K562 (cell line): ENCODE measurements around the gene CCDC127. TPM values are rescaled to one million over a fixed set of nuclear protein-coding genes. Genes with fewer than 3 reads are reported as not detected.
A peak's percentile ranks its signal among the peaks of the same experiment; 100 is the strongest.

Experiments
- ATAC-seq: fragments of 200-7000 bp; cut with Tn5 transposase; 3 replicates; pipeline ENCODE4 v1.9.1; 2020; ENCODE audit warnings: moderate library complexity
- BruUV-seq: library from RNA; stranded (reverse); fragments of 400-500 nt; replicated peaks from 2 replicates; lab custom pipeline; 2021; lab: Mats Ljungman, UMichigan
- CTCF ChIA-PET: fragments of 300-600 bp; formaldehyde crosslinking; extraction: SDS; loops from one replicate; lab custom pipeline; 2021; ENCODE audit warnings: low intra/inter-chr PET ratio; lab: Yijun Ruan, JAX
- POLR2A ChIA-PET: fragments of 300-600, 350-650 bp; sonication (Branson Sonifier 250); formaldehyde crosslinking; extraction: SDS; loops from one replicate; lab custom pipeline; 2021; ENCODE audit warnings: antibody characterized with exemption, inconsistent platforms; lab: Yijun Ruan, JAX
- DNase-seq, 4 experiments: peaks; one replicate each; pipeline versions ENCODE4 v3.0.0 to v3.0.0-alpha.2; 2011 to 2018; ENCODE audit warnings: low spot score in 3 of 4, mixed read lengths in 3 of 4; ENCODE audit errors: extremely low read depth in 1 of 4
- FAIRE-seq: peaks from 2 replicates; lab custom pipeline; 2011; peaks lifted over from hg19 to GRCh38; lab: Jason Lieb, UNC
- H2AFZ ChIP-seq: 2 replicates; pipeline ENCODE4 v1.6.0; 2011; ENCODE audit warnings: low read depth, low read length, control low read depth, inconsistent platforms
- H3K27ac ChIP-seq: fragments of 200-600 bp; 3 replicates; pipeline ENCODE4 v1.8.0; 2011; ENCODE audit warnings: low read depth, mild to moderate bottlenecking, control low read depth, inconsistent platforms, low read length, moderate library complexity, mixed read lengths; ENCODE audit errors: extremely low read depth
- H3K27me3 ChIP-seq, 2 experiments: fragments of 300-600 bp in 1 of 2; 2 replicates in 1 of 2; 3 replicates in 1 of 2; pipeline versions ENCODE4 v1.6.0 to v1.8.0; 2011; ENCODE audit warnings: inconsistent platforms in 2 of 2, low read length in 2 of 2, mild to moderate bottlenecking in 1 of 2, mixed read lengths in 1 of 2, moderate library complexity in 1 of 2; ENCODE audit not compliant: control insufficient read depth in 2 of 2, insufficient read depth in 2 of 2
- H3K36me3 ChIP-seq: fragments of 300-600 bp; 3 replicates; pipeline ENCODE4 v1.8.0; 2011; ENCODE audit warnings: mild to moderate bottlenecking, low read length, inconsistent platforms; ENCODE audit not compliant: control insufficient read depth, insufficient read depth
- H3K4me1 ChIP-seq, 2 experiments: fragments of 200-600 bp in 1 of 2; replicated peaks in 1 of 2; 2 replicates in 1 of 2; 3 replicates in 1 of 2; pipeline versions ENCODE4 v1.5.1 to v1.8.0; 2011; ENCODE audit warnings: inconsistent platforms in 2 of 2, low read length in 2 of 2, mild to moderate bottlenecking in 1 of 2, mixed read lengths in 1 of 2, moderate library complexity in 1 of 2; ENCODE audit not compliant: control insufficient read depth in 2 of 2, insufficient read depth in 2 of 2
- H3K4me2 ChIP-seq: 2 replicates; pipeline ENCODE4 v1.6.1; 2011; ENCODE audit warnings: low read length, control low read depth, inconsistent platforms, mixed read lengths; ENCODE audit not compliant: insufficient read depth
- H3K4me3 ChIP-seq: fragments of 200-600 bp; sonication (generic), shearing (Covaris generic); 2 replicates; pipeline ENCODE4 v1.5.1; 2016; ENCODE audit warnings: control low read depth, inconsistent platforms
- H3K79me2 ChIP-seq: fragments of 200-600 bp; 3 replicates; pipeline ENCODE4 v1.8.0; 2011; ENCODE audit warnings: low read length, inconsistent platforms; ENCODE audit not compliant: control insufficient read depth, insufficient read depth
- H3K9ac ChIP-seq, 2 experiments: 2 replicates each; pipeline versions ENCODE4 v1.6.0 to v1.6.1; 2011; ENCODE audit warnings: low read depth in 2 of 2, low read length in 2 of 2, control low read depth in 1 of 2, inconsistent platforms in 1 of 2, mild to moderate bottlenecking in 1 of 2, mixed read lengths in 1 of 2; ENCODE audit not compliant: insufficient read depth in 1 of 2
- H3K9me1 ChIP-seq: one replicate; pipeline ENCODE4 v1.6.0; 2011; ENCODE audit warnings: inconsistent platforms, mild to moderate bottlenecking, low read length, moderate library complexity; ENCODE audit not compliant: control insufficient read depth, insufficient read depth
- H3K9me3 ChIP-seq: replicated peaks from 2 replicates; pipeline ENCODE4 v1.5.1; 2011; ENCODE audit warnings: low read depth, low read length, inconsistent platforms; ENCODE audit not compliant: control insufficient read depth, insufficient read depth
- H4K20me1 ChIP-seq: replicated peaks from 2 replicates; pipeline ENCODE4 v1.6.1; 2011; ENCODE audit warnings: low read length, inconsistent platforms, mixed read lengths; ENCODE audit not compliant: control insufficient read depth, insufficient read depth
- BCOR ChIP-seq: fragments of 450-650 bp; IDR thresholded peaks from 2 replicates; pipeline ENCODE4 v1.6.1; 2016
- DDX20 ChIP-seq: fragments of 450-650 bp; IDR thresholded peaks from 2 replicates; pipeline ENCODE4 v1.6.1; 2016; ENCODE audit warnings: missing genetic modification characterization, low read depth, mild to moderate bottlenecking, missing compliant biosample characterization, moderate library complexity
- GATAD2B ChIP-seq: fragments of 450-650 bp; IDR thresholded peaks from 2 replicates; pipeline ENCODE4 v1.6.1; 2017; ENCODE audit warnings: mild to moderate bottlenecking, borderline replicate concordance
- JUN ChIP-seq, 2 experiments: sonication (generic) in 1 of 2; formaldehyde crosslinking in 1 of 2; IDR thresholded peaks; 2 replicates each; pipeline versions ENCODE4 v1.6.1 to v1.8.0; 2012 to 2022; ENCODE audit warnings: borderline replicate concordance in 2 of 2, mild to moderate bottlenecking in 2 of 2, improper control_type of control experiment in 1 of 2, low read depth in 1 of 2, low read length in 1 of 2, missing genetic modification reagents in 1 of 2
- NELFE ChIP-seq: IDR thresholded peaks from 2 replicates; pipeline ENCODE4 v1.6.1; 2011; ENCODE audit warnings: mild to moderate bottlenecking; ENCODE audit not compliant: insufficient read depth, insufficient read length
- RBM15 ChIP-seq: fragments of 200-400 bp; formaldehyde crosslinking; IDR thresholded peaks from 2 replicates; pipeline ENCODE4 v1.6.1; 2018; ENCODE audit warnings: mild to moderate bottlenecking, low read length, moderate library complexity; ENCODE audit not compliant: insufficient read depth
- SMARCA5 ChIP-seq: fragments of 450-650 bp; IDR thresholded peaks from 2 replicates; pipeline ENCODE4 v1.6.1; 2016
- TOE1 ChIP-seq, 2 experiments: fragments of 450-650 bp in 1 of 2; sonication (generic) in 1 of 2; formaldehyde crosslinking in 1 of 2; IDR thresholded peaks; 2 replicates each; pipeline versions ENCODE4 v1.7.1 to v1.8.0; 2016 to 2022; ENCODE audit warnings: borderline replicate concordance in 2 of 2, mild to moderate bottlenecking in 2 of 2, antibody characterized with exemption in 1 of 2, inconsistent platforms in 1 of 2, low read depth in 1 of 2, missing genetic modification reagents in 1 of 2, moderate library complexity in 1 of 2
- ZKSCAN8 ChIP-seq: fragments of 200-800 bp; sonication (Bioruptor generic); IDR thresholded peaks from 2 replicates; pipeline ENCODE4 v1.6.1; 2016; ENCODE audit warnings: missing genetic modification characterization, missing compliant biosample characterization
- WGBS: fragments of 100-300 bp; shearing (Covaris generic); methylation state at CpG from one replicate; pipeline ENCODE4 v1.1.6; 2016; ENCODE audit warnings: low coverage, mixed read lengths; ENCODE audit not compliant: insufficient coverage; ENCODE audit errors: missing lambda C conversion rate; 5-methylcytosine and 5-hydroxymethylcytosine counted together
- in situ Hi-C: fragments of 300-500 bp; cut with MboI; formaldehyde crosslinking; loops from 4 replicates; pipeline ENCODE4 v1.15.0; 2018; ENCODE audit warnings: inconsistent platforms, mixed read lengths
- intact Hi-C: fragments of 100-400 bp; cut with micrococcal nuclease; formaldehyde crosslinking; loops from 2 replicates; pipeline ENCODE4 v1.14.2; 2022
- polyA plus RNA-seq, 8 experiments: library from polyadenylated mRNA; depleted of rRNA in 4 of 8; stranded (reverse) in 5 of 8; unstranded in 3 of 8; fragments of >200 nt; fragmentation: Nextera tagmentation in 2 of 8; fragmentation: Illumina TruSeq in 1 of 8; extraction: Ambion mirVana in 2 of 8; extraction: Trizol in 1 of 8; gene quantifications; 2 replicates each; pipeline versions ENCODE4 v1.2.1 to v1.2.3, GENCODE V29; 2011 to 2014; ENCODE audit warnings: inconsistent platforms in 1 of 8, missing spikeins in 1 of 8
- total RNA-seq, 7 experiments: library from RNA; depleted of rRNA in 6 of 7; stranded (reverse); fragments of >200 nt in 6 of 7; fragmentation: Illumina TruSeq in 2 of 7; extraction: Trizol in 2 of 7; gene quantifications; 2 replicates each; pipeline versions ENCODE4 v1.2.1 to v1.2.3, GENCODE V29; 2011 to 2021; ENCODE audit warnings: low replicate concordance in 1 of 7
- TF ChIP-seq, protein P1 (sequence below), 3 experiments: IDR thresholded peaks in 2 of 3; conservative IDR thresholded peaks in 1 of 3; 2 replicates each; pipeline ENCODE4 v1.5.1; 2011 to 2012; ENCODE audit warnings: low read length in 3 of 3, mild to moderate bottlenecking in 3 of 3, control low read depth in 2 of 3, improper control_type of control experiment in 1 of 3, inconsistent platforms in 1 of 3, low read depth in 1 of 3, mixed read lengths in 1 of 3, moderate library complexity in 1 of 3; ENCODE audit not compliant: insufficient read depth in 2 of 3

CCDC127 gene
- total and polyA plus RNA-seq, 9 of the 15 experiments (the other 6 are each of a cell fraction or from before 2014, with no cell fraction given) = 2.7 to 4.5 (median 4.1) TPM

DNA sequence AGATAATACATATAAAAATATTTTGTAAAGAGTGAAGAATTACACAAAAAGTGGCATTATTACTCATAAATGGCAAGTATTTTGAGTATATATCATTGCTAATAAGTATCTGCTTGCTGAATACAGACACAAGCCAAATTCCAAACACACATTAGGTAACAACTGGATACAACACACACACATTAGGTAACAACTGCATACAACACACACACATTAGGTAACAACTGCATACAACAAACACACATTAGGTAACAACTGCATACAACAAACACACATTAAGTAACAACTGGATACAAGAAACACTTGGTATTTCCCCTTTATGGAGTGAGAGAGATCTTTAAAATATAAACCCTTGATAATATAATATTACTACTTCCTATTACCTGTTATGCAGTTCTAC is 13.5 kb downstream of the CCDC127 start:
- Histone ChIP-seq H3K27ac (no peak overlapping the region), H3K9me1 (no peaks in the 10 kb centered on the region), H3K9ac (no peak overlapping the region), H2AFZ (no peak overlapping the region), H4K20me1 (peaks cover 26% of the 10 kb centered on the region), H3K79me2 (peaks cover 28% of the 10 kb centered on the region), H3K36me3 (peaks cover 28% of the 10 kb centered on the region), H3K4me2 (no peak overlapping the region), H3K4me3 (no peak overlapping the region), H3K9me3 (no peaks in the 10 kb centered on the region), H3K4me1 (peaks cover 24 to 39% of the 10 kb centered on the region in 2 experiments), H3K27me3 (no peaks in the 10 kb centered on the region)
- ChIA-PET POLR2A (no interaction called here), CTCF (no interaction called here)
- TF ChIP-seq SMARCA5 (0 out of 2 replicates have a peak, but pooled peaks have one; percentile 52), ZKSCAN8 (CRISPR knock-in tag) (peak; percentile 93), GATAD2B (no peak), NELFE (no peak), BCOR (peak; percentile 55; the same call in 1 of the 2 replicates)
- FAIRE-seq (no peak), ATAC-seq (no peak), DNase-seq (no peak)
- in situ Hi-C loops (no loop called here), intact Hi-C loops (no loop called here)
- BruUV-seq = no TSS peak

GRCh38 chr5:204001-204400 is 14.0 kb downstream of the CCDC127 start:
- CTCF ChIA-PET = no interaction called here
- peaks cover 28% of the 10 kb centered on the region for H3K36me3 ChIP-seq
- ATAC-seq = no peak
- TF ChIP-seq TOE1 (IDR thresholded peaks at IDR 0.05; ENCODE audit: borderline replicate concordance) (no peak), TOE1 (CRISPR knock-in tag; IDR thresholded peaks at IDR 0.05; ENCODE audit: borderline replicate concordance, low read depth) (no peak), RBM15 (no peak), DDX20 (tag) (no peak), JUN (IDR thresholded peaks at IDR 0.05; ENCODE audit: borderline replicate concordance, low read depth, low read length) (no peak), JUN (CRISPR knock-in tag; IDR thresholded peaks at IDR 0.05; ENCODE audit: borderline replicate concordance) (no peak)
- TF ChIP-seq, protein P1, sequence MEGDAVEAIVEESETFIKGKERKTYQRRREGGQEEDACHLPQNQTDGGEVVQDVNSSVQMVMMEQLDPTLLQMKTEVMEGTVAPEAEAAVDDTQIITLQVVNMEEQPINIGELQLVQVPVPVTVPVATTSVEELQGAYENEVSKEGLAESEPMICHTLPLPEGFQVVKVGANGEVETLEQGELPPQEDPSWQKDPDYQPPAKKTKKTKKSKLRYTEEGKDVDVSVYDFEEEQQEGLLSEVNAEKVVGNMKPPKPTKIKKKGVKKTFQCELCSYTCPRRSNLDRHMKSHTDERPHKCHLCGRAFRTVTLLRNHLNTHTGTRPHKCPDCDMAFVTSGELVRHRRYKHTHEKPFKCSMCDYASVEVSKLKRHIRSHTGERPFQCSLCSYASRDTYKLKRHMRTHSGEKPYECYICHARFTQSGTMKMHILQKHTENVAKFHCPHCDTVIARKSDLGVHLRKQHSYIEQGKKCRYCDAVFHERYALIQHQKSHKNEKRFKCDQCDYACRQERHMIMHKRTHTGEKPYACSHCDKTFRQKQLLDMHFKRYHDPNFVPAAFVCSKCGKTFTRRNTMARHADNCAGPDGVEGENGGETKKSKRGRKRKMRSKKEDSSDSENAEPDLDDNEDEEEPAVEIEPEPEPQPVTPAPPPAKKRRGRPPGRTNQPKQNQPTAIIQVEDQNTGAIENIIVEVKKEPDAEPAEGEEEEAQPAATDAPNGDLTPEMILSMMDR (IDR thresholded peaks at IDR 0.05 in 2 of 3, conservative IDR thresholded peaks at IDR 0.05 in 1 of 3; ENCODE audit: insufficient read depth in 2 of 3, low read depth in 1 of 3, low read length in 3 of 3) = no peak

More at GRCh38 chr5:204001-204400, 14.0 kb downstream of the CCDC127 start:
- no peaks in the 10 kb centered on the region for H3K27me3 ChIP-seq
- no peak for FAIRE-seq
- in situ Hi-C loops = no loop called here
- H3K9ac ChIP-seq = no peak overlapping the region
- no peak overlapping the region for H2AFZ ChIP-seq
- no peak overlapping the region for H3K4me3 ChIP-seq
- intact Hi-C loops = no loop called here
- H3K79me2 ChIP-seq = peaks cover 28% of the 10 kb centered on the region
- POLR2A ChIA-PET = interaction anchor here (1.5 kb wide), 1 partner anchor 9 kb away, joined by 7 read pairs; no protein-coding TSS in a partner anchor
- H3K4me1 ChIP-seq = peaks cover 24 to 39% of the 10 kb centered on the region in 2 experiments
- peaks cover 26% of the 10 kb centered on the region for H4K20me1 ChIP-seq
- no peaks in the 10 kb centered on the region for H3K9me1 ChIP-seq
- BruUV-seq = no TSS peak
- no peaks in the 10 kb centered on the region for H3K9me3 ChIP-seq
- 85% methylated on average over 6 of the region's 6 CpGs for WGBS
- DNase-seq = no peak
- H3K4me2 ChIP-seq = no peak overlapping the region
- H3K27ac ChIP-seq = no peak overlapping the region
